ENCODE measurements around the gene RAD18. TPM values are rescaled to one million over a fixed set of nuclear protein-coding genes. Genes with fewer than 3 reads are reported as not detected.

The RAD18 gene
- total and polyA plus RNA-seq, 12 donors = 2.0 to 11.4 (median 8.5) TPM

DNA sequence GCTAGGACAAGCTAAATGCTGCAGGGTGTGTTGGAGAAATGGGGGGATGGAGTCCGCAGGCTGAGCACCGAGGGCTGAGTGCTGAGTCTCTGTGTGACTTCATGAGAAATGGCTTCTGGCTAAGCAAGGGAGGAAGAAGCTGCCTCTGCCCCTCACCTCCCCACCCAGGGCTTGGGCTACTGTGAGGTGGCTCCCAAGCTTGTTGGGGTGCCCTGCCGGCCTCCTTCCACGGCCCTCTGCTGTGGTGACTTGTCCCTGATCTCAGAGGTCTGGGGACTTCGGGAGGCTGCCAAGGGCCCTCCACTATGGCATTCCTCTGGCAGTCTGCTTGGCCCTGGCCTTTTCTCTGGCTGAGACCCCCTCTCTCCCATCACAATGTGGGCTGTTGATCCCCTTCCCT is 30.1 kb upstream of the RAD18 start:
- H3K36me3 ChIP-seq (replicated peaks in 1 of 2) = no peaks in the 10 kb centered on the region
- 76 to 95% (median 88%) methylated on average over 5 of the region's 5 CpGs for WGBS, 4 donors
- H3K27me3 ChIP-seq = no peaks in the 10 kb centered on the region
- no peak overlapping the region for H3K4me3 ChIP-seq
- H3K9me3 ChIP-seq (replicated peaks in 1 of 3) = no peaks in the 10 kb centered on the region
- no peak for TF ChIP-seq POLR2A (IDR thresholded peaks at IDR 0.05)
- TF ChIP-seq, protein P1, sequence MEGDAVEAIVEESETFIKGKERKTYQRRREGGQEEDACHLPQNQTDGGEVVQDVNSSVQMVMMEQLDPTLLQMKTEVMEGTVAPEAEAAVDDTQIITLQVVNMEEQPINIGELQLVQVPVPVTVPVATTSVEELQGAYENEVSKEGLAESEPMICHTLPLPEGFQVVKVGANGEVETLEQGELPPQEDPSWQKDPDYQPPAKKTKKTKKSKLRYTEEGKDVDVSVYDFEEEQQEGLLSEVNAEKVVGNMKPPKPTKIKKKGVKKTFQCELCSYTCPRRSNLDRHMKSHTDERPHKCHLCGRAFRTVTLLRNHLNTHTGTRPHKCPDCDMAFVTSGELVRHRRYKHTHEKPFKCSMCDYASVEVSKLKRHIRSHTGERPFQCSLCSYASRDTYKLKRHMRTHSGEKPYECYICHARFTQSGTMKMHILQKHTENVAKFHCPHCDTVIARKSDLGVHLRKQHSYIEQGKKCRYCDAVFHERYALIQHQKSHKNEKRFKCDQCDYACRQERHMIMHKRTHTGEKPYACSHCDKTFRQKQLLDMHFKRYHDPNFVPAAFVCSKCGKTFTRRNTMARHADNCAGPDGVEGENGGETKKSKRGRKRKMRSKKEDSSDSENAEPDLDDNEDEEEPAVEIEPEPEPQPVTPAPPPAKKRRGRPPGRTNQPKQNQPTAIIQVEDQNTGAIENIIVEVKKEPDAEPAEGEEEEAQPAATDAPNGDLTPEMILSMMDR (IDR thresholded peaks at IDR 0.05) = no peak
- no peak overlapping the region for H3K27ac ChIP-seq
- no peak for DNase-seq
- no peaks in the 10 kb centered on the region for H3K4me1 ChIP-seq (replicated peaks in 1 of 2)
- intact Hi-C loops (cut with DNase I) = no loop called here

DNA sequence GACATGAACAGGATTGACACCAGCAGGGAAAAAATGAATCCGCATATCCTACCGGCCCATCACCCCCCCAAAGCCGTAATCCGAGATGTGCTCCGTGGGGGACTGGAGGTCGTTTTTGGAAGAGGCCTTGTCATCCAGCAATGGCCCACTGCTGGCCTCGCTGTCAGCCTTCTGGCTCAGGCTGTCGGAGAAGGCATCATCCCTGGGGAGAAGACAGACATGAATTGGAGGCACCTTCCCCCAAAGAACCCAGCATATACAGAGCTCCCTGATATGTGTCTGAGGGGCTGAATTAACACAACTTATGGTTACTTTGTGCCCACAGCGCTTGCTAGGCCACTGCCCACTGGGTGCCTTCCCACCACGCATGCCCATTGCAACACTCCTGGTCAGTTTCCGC is 29.6 kb upstream of the RAD18 start:
- Histone ChIP-seq H3K27me3 (no peaks in the 10 kb centered on the region), H3K9me3 (replicated peaks in 1 of 3) (no peaks in the 10 kb centered on the region), H3K36me3 (replicated peaks in 1 of 2) (no peaks in the 10 kb centered on the region), H3K4me1 (replicated peaks in 1 of 2) (no peaks in the 10 kb centered on the region), H3K27ac (no peak overlapping the region), H3K4me3 (no peak overlapping the region)
- no peak for TF ChIP-seq POLR2A (IDR thresholded peaks at IDR 0.05)
- TF ChIP-seq, protein P1 (IDR thresholded peaks at IDR 0.05) = no peak
- DNase-seq = no peak
- intact Hi-C loops (cut with DNase I) = no loop called here
- 83 to 86% (median 84%) methylated on average over 9 to 11 of the region's 11 CpGs for WGBS, 4 donors

DNA sequence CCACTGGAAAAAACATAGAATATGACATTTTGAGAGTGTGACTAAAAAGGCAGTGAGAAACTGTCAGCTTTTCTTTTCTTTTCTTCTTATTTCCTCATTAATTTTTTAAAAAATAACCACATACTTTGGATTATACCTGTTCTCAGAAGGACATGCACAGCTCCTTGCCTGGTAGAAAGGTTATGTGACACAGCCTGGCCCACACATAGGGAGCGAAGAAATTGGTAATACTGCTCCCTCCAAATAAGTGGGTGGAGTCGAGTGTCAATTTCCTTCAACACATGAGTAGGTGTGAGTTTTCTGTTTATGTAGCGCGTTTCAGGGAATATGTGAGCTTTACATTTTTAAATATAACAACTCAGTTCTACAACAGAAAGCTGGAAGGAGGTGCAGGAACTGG is 28.9 kb upstream of the RAD18 start:
- Histone ChIP-seq H3K4me1 (replicated peaks in 1 of 2) (no peaks in the 10 kb centered on the region), H3K4me3 (no peak overlapping the region), H3K36me3 (replicated peaks in 1 of 2) (no peaks in the 10 kb centered on the region), H3K27me3 (no peaks in the 10 kb centered on the region), H3K27ac (no peak overlapping the region), H3K9me3 (replicated peaks in 1 of 3) (no peaks in the 10 kb centered on the region)
- TF ChIP-seq, protein P1 (IDR thresholded peaks at IDR 0.05) = no peak
- TF ChIP-seq POLR2A (IDR thresholded peaks at IDR 0.05) = no peak
- DNase-seq = no peak
- WGBS, 4 donors = 88 to 95% (median 91%) methylated on average over 4 of the region's 4 CpGs
- intact Hi-C loops (cut with DNase I) = no loop called here

DNA sequence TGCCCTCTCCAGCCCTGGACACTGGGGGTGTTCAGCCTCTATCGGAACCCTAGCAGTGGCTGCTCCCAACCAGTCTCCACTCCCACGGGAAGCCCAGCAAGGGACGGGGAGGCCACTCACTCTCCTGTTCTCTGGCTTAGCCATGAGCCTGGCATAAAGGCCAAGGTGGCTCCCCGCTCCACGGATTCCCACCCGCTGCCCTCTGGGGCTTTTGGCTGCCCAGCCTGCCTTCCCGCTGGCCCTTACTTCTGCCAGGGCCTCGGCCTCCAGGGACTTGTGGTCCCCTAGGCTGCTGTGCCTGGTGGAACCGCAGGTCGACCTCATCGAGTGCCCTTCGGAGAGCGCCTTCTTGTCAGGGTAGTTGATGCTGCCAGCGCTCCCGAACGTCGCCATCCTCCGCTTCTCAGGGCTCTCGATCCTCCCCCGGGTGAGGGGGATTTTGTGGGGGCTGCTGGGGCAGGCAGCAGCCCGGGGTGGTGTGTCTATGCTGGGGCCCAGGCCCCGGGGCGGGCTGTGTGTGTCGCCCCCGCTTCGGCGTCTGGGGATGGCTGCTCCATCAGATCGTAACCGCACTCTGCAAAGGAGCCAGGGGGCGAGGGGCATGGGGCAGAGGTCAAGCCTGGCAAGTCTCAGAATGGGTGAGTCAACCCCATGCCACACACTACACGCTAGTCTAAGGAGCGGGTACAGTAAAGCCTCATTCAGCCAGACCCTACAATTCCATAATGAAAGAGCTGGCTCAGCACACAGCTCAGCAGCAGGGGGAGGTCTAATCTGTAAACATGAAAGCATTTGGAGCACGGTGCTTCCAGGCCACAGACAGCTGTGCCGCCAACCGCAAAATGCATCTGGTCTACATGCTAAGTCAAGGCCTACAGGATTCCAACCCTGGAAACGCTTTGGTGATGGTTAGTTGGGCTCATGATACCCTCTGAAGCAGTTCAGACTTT is 27.3 kb upstream of the RAD18 start:
- H3K27me3 ChIP-seq = no peaks in the 10 kb centered on the region
- no peaks in the 10 kb centered on the region for H3K36me3 ChIP-seq (replicated peaks in 1 of 2)
- no peaks in the 10 kb centered on the region for H3K9me3 ChIP-seq (replicated peaks in 1 of 3)
- no peak for DNase-seq
- intact Hi-C loops (cut with DNase I) = no loop called here
- TF ChIP-seq, protein P1 (IDR thresholded peaks at IDR 0.05) = no peak
- TF ChIP-seq POLR2A (IDR thresholded peaks at IDR 0.05) = no peak
- WGBS, 4 donors = 94 to 96% (median 95%) methylated on average over 17 to 36 of the region's 36 CpGs
- no peak overlapping the region for H3K27ac ChIP-seq
- no peaks in the 10 kb centered on the region for H3K4me1 ChIP-seq (replicated peaks in 1 of 2)
- H3K4me3 ChIP-seq = no peak overlapping the region
